Measurements from ENCODE around the gene TMEM86B. TPM values are rescaled to one million over a fixed set of nuclear protein-coding genes. Genes with fewer than 3 reads are reported as not detected.

TMEM86B gene
- total RNA-seq, 4 donors from 2014 or later: 1.8 to 7.9 (median 2.4) TPM; not detected in 1

DNA sequence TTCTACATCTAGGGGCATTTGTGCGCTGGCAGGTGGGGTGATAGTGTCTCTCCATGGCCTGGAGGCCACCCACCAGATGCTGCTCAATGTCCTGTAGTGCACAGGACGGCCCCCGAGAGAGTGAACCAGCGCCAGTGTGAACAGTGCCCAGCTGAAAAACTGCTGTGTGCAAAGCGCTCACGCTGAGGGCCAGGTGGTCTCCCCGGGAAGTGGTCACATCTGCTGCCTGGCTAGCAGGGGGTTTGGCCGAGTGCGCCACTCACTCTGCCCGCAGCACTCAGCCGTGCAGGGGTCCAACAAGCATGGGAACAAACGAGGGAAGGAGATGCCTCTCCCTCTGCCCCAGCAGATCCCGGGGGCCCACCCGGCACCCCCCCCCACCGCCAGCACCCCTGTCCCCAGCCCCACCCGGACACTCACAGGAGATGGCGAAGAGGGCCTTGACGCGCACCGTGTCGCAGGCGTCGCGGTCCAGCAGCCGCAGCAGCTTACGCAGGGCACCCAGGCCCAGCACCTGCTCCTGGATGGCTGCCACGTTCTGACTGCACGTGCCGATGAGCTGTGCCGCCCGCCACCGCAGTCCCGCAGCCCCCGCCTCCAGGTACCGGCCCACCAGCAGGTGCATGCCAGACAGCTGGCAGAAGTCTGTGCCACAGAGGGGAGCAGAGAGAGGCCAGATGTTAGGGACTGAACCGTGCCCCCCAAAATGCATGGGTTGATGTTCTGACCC lies 45.6 kb upstream of the TMEM86B start:
- TF ChIP-seq, protein P1, sequence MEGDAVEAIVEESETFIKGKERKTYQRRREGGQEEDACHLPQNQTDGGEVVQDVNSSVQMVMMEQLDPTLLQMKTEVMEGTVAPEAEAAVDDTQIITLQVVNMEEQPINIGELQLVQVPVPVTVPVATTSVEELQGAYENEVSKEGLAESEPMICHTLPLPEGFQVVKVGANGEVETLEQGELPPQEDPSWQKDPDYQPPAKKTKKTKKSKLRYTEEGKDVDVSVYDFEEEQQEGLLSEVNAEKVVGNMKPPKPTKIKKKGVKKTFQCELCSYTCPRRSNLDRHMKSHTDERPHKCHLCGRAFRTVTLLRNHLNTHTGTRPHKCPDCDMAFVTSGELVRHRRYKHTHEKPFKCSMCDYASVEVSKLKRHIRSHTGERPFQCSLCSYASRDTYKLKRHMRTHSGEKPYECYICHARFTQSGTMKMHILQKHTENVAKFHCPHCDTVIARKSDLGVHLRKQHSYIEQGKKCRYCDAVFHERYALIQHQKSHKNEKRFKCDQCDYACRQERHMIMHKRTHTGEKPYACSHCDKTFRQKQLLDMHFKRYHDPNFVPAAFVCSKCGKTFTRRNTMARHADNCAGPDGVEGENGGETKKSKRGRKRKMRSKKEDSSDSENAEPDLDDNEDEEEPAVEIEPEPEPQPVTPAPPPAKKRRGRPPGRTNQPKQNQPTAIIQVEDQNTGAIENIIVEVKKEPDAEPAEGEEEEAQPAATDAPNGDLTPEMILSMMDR (IDR thresholded peaks at IDR 0.05): no peak
- TF ChIP-seq POLR2A (IDR thresholded peaks at IDR 0.05): no peak
- Histone ChIP-seq H3K36me3 (no peaks in the 10 kb centered on the region), H3K27ac (no peak overlapping the region), H3K4me3 (no peak overlapping the region), H3K27me3 (no peaks in the 10 kb centered on the region), H3K4me1 (no peaks in the 10 kb centered on the region), H3K9me3 (no peaks in the 10 kb centered on the region)
- intact Hi-C loops (cut with DNase I; ENCODE audit: low total_unique reads): no loop called here
- DNase-seq: no peak

GRCh38 chr19:55272142-55272541 lies 43.6 kb upstream of the TMEM86B start:
- TF ChIP-seq, protein P1 (IDR thresholded peaks at IDR 0.05): no peak
- no peak for TF ChIP-seq POLR2A (IDR thresholded peaks at IDR 0.05)
- no peak overlapping the region for H3K27ac ChIP-seq
- no peaks in the 10 kb centered on the region for H3K9me3 ChIP-seq
- H3K36me3 ChIP-seq: no peaks in the 10 kb centered on the region
- no peak overlapping the region for H3K4me3 ChIP-seq
- H3K27me3 ChIP-seq: no peaks in the 10 kb centered on the region
- DNase-seq: no peak
- intact Hi-C loops (cut with DNase I; ENCODE audit: low total_unique reads): no loop called here
- no peaks in the 10 kb centered on the region for H3K4me1 ChIP-seq

- Histone ChIP-seq H3K4me1 (no peaks in the 10 kb centered on the region), H3K36me3 (no peaks in the 10 kb centered on the region), H3K27me3 (no peaks in the 10 kb centered on the region), H3K27ac (no peak overlapping the region), H3K9me3 (no peaks in the 10 kb centered on the region), H3K4me3 (no peak overlapping the region)
- TF ChIP-seq POLR2A (IDR thresholded peaks at IDR 0.05): no peak
- TF ChIP-seq, protein P1 (IDR thresholded peaks at IDR 0.05): no peak
- DNase-seq: no peak
- intact Hi-C loops (cut with DNase I; ENCODE audit: low total_unique reads): no loop called here
Observed at GRCh38 chr19:55270172-55270942, 41.8 kb upstream of the TMEM86B start.

- no peaks in the 10 kb centered on the region for H3K27me3 ChIP-seq
- no peaks in the 10 kb centered on the region for H3K9me3 ChIP-seq
- intact Hi-C loops (cut with DNase I; ENCODE audit: low total_unique reads): no loop called here
- no peak for DNase-seq
- no peak overlapping the region for H3K27ac ChIP-seq
- TF ChIP-seq POLR2A (IDR thresholded peaks at IDR 0.05): no peak
- TF ChIP-seq, protein P1 (IDR thresholded peaks at IDR 0.05): no peak
- no peaks in the 10 kb centered on the region for H3K36me3 ChIP-seq
- no peaks in the 10 kb centered on the region for H3K4me1 ChIP-seq
- H3K4me3 ChIP-seq: no peak overlapping the region
Observed at GRCh38 chr19:55269299-55269698, 40.7 kb upstream of the TMEM86B start.

GRCh38 chr19:55266840-55267239 lies 38.3 kb upstream of the TMEM86B start:
- Histone ChIP-seq H3K27me3 (no peaks in the 10 kb centered on the region), H3K27ac (no peak overlapping the region), H3K4me3 (no peak overlapping the region), H3K9me3 (no peaks in the 10 kb centered on the region), H3K36me3 (no peaks in the 10 kb centered on the region), H3K4me1 (no peaks in the 10 kb centered on the region)
- no peak for DNase-seq
- intact Hi-C loops (cut with DNase I; ENCODE audit: low total_unique reads): no loop called here
- TF ChIP-seq, protein P1 (IDR thresholded peaks at IDR 0.05): no peak
- no peak for TF ChIP-seq POLR2A (IDR thresholded peaks at IDR 0.05)

All from uterus (tissue), 4 donors.